ENCODE data around the gene COX19.

DNA sequence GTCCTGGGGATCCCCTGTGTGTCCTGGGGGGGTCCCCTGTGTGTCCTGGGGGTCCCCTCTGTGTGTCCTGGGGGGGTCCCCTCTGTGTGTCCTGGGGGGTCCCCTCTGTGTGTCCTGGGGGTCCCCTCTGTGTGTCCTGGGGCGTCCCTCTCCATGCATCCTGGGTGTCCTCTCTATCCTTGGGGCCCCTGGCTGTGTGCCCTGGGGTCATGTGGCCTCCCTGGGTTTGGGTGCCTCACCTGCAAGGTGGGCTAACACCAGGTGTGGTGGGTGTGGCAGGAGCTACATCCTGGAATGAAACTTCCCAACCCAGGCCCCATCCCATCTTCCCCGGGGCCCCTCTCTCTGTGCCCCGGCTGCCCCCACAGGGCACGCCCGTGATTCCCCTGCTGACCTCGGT is 12.6 kb upstream of the COX19 start:
- TF ChIP-seq, protein P1, sequence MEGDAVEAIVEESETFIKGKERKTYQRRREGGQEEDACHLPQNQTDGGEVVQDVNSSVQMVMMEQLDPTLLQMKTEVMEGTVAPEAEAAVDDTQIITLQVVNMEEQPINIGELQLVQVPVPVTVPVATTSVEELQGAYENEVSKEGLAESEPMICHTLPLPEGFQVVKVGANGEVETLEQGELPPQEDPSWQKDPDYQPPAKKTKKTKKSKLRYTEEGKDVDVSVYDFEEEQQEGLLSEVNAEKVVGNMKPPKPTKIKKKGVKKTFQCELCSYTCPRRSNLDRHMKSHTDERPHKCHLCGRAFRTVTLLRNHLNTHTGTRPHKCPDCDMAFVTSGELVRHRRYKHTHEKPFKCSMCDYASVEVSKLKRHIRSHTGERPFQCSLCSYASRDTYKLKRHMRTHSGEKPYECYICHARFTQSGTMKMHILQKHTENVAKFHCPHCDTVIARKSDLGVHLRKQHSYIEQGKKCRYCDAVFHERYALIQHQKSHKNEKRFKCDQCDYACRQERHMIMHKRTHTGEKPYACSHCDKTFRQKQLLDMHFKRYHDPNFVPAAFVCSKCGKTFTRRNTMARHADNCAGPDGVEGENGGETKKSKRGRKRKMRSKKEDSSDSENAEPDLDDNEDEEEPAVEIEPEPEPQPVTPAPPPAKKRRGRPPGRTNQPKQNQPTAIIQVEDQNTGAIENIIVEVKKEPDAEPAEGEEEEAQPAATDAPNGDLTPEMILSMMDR (IDR thresholded peaks at IDR 0.05; ENCODE audit: low read depth, low read length) = no peak
- no peak for TF ChIP-seq EZH2phosphoT487 (IDR thresholded peaks at IDR 0.05; ENCODE audit: low read depth)

All from OCI-LY3 (cell line).